ENCODE measurements around the gene HSPA12A. TPM values are rescaled to one million over a fixed set of nuclear protein-coding genes. Genes with fewer than 3 reads are reported as not detected.

Gene HSPA12A
- polyA plus RNA-seq, 3 donors, result 33.4 to 56.2 (median 38.9) TPM

- no peak for DNase-seq (ENCODE audit: extremely low read depth in 1 of 11, low read depth in 9 of 11, low spot score in 4 of 11)
Measured at GRCh38 chr10:116775488-116776400, 33.4 kb upstream of the HSPA12A start.

- DNase-seq (ENCODE audit: extremely low read depth in 1 of 11, low read depth in 9 of 11, low spot score in 4 of 11), result no peak
Measured at GRCh38 chr10:116774728-116775151, 32.4 kb upstream of the HSPA12A start.

- DNase-seq (ENCODE audit: extremely low read depth in 1 of 11, low read depth in 9 of 11, low spot score in 4 of 11), result no peak
Measured at GRCh38 chr10:116772909-116773705, 30.7 kb upstream of the HSPA12A start.

GRCh38 chr10:116771959-116772585, 29.7 kb upstream of the HSPA12A start:
- DNase-seq (ENCODE audit: extremely low read depth in 1 of 11, low read depth in 9 of 11, low spot score in 4 of 11), result no peak

- no peak for DNase-seq (ENCODE audit: extremely low read depth in 1 of 11, low read depth in 9 of 11, low spot score in 4 of 11)
Measured at GRCh38 chr10:116771101-116771958, 29.0 kb upstream of the HSPA12A start.

GRCh38 chr10:116770281-116770680, 27.9 kb upstream of the HSPA12A start:
- no peak for DNase-seq (ENCODE audit: extremely low read depth in 1 of 11, low read depth in 9 of 11, low spot score in 4 of 11)

- no peak for DNase-seq (ENCODE audit: extremely low read depth in 1 of 11, low read depth in 9 of 11, low spot score in 4 of 11)
Measured at GRCh38 chr10:116769791-116770190, 27.4 kb upstream of the HSPA12A start.

GRCh38 chr10:116769368-116769767, 27.0 kb upstream of the HSPA12A start:
- no peak for DNase-seq (ENCODE audit: extremely low read depth in 1 of 11, low read depth in 9 of 11, low spot score in 4 of 11)

GRCh38 chr10:116768786-116769185, 26.4 kb upstream of the HSPA12A start:
- DNase-seq (ENCODE audit: extremely low read depth in 1 of 11, low read depth in 9 of 11, low spot score in 4 of 11), result no peak

GRCh38 chr10:116766837-116767634, 24.7 kb upstream of the HSPA12A start:
- DNase-seq (ENCODE audit: extremely low read depth in 1 of 11, low read depth in 9 of 11, low spot score in 4 of 11), result no peak

- DNase-seq (ENCODE audit: extremely low read depth in 1 of 11, low read depth in 9 of 11, low spot score in 4 of 11), result no peak
Measured at GRCh38 chr10:116766241-116766827, 24.0 kb upstream of the HSPA12A start.

- no peak for DNase-seq (ENCODE audit: extremely low read depth in 1 of 11, low read depth in 9 of 11, low spot score in 4 of 11)
Measured at GRCh38 chr10:116765648-116766081, 23.3 kb upstream of the HSPA12A start.

- no peak for DNase-seq (ENCODE audit: extremely low read depth in 1 of 11, low read depth in 9 of 11, low spot score in 4 of 11)
Measured at GRCh38 chr10:116764979-116765378, 22.6 kb upstream of the HSPA12A start.

GRCh38 chr10:116763440-116763839, 21.1 kb upstream of the HSPA12A start:
- no peak for DNase-seq (ENCODE audit: extremely low read depth in 1 of 11, low read depth in 9 of 11, low spot score in 4 of 11)

GRCh38 chr10:116761883-116762282, 19.5 kb upstream of the HSPA12A start:
- DNase-seq (ENCODE audit: extremely low read depth in 1 of 11, low read depth in 9 of 11, low spot score in 4 of 11), result no peak

GRCh38 chr10:116760919-116761318, 18.6 kb upstream of the HSPA12A start:
- DNase-seq (ENCODE audit: extremely low read depth in 1 of 11, low read depth in 9 of 11, low spot score in 4 of 11), result no peak

- DNase-seq (ENCODE audit: extremely low read depth in 1 of 11, low read depth in 9 of 11, low spot score in 4 of 11), result no peak
Measured at GRCh38 chr10:116757246-116757645, 14.9 kb upstream of the HSPA12A start.

GRCh38 chr10:116756277-116756676, 13.9 kb upstream of the HSPA12A start:
- no peak for DNase-seq (ENCODE audit: extremely low read depth in 1 of 11, low read depth in 9 of 11, low spot score in 4 of 11)

Data from renal cortex interstitium (tissue), 11 donors.